Suppressor macrophage treated with lipopolysaccharide for 1 hour (primary cell): ENCODE measurements around the gene LIMA1.
"Not testable (repeated sequence)": the region's sequence is repeated elsewhere in the genome, so short reads cannot be mapped to it uniquely, and the experiment has no call there.

ENCODE experiments used
- DNase-seq, 3 donors: peaks; one replicate each; pipeline ENCODE4 v3.0.0-alpha.2; 2020 to 2022

Gene LIMA1

GRCh38 chr12:50246873-50247612 lies 36.3 kb downstream of the LIMA1 start:
- DNase-seq = peak; percentile 81 to 93 (median 89)

GRCh38 chr12:50246197-50246865 lies 37.0 kb downstream of the LIMA1 start:
- DNase-seq = no peak

DNA sequence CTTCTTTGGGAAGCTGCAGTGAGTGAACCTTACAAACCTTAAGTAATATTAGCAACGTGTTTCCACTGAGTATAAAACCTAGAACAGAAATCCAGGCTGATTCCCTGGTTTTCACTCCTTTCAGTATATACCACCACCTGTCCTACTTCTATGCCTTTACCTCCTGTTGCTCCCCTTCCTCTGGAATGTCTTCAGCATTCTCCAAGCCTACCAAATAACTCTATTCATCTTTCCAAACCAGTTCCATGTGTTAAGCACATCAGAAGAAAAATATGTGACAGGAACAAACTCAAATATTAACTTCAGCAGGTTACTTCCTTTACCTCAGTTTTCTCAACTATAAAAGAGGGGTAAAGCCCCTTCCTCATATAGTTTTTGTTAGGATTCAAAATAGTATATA lies 39.8 kb downstream of the LIMA1 start:
- no peak for DNase-seq

DNA sequence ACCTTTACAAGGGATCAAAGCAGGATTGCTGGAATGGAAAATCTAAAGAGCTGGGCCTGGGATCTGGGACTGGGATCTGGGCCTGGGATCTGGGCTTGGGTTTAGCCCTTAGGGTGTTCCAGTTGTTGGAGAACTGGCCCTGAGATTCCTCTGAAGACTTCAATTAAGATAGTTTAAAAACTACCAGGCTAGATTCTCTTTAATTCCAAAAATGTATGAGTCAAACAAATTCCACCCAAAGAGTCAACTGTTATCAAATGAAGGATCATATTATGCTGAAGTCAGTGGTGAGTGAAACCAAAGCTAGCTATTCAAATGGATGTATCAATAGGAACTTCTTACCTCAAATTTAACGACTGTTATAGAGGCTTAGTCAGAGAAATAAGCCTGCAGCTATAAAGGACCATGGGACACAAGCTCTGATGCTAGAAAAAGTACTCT lies 40.5 kb downstream of the LIMA1 start:
- no peak for DNase-seq

- no peak for DNase-seq
These were observed 42.1 kb downstream of the LIMA1 start for GRCh38 chr12:50241178-50241577.

DNA sequence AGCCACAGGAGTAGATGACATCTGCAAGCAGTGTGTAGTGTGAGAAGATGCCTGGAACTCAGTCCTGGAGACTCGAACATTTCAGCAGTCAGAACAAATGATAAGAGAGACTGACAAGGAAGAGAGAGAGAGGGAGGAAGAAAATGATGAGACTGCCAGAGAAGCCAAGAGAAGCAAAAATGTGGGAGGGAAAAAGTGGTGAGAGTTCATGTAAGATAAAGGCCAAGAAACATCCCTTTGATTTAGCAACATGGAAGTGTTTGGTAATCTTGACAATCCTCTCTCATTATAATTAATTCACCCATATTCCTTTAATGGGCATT lies 42.6 kb downstream of the LIMA1 start:
- no peak for DNase-seq

GRCh38 chr12:50240096-50240791 lies 43.1 kb downstream of the LIMA1 start:
- DNase-seq = no peak

- DNase-seq = no peak
These were observed 43.9 kb downstream of the LIMA1 start for GRCh38 chr12:50239355-50239891.

DNA sequence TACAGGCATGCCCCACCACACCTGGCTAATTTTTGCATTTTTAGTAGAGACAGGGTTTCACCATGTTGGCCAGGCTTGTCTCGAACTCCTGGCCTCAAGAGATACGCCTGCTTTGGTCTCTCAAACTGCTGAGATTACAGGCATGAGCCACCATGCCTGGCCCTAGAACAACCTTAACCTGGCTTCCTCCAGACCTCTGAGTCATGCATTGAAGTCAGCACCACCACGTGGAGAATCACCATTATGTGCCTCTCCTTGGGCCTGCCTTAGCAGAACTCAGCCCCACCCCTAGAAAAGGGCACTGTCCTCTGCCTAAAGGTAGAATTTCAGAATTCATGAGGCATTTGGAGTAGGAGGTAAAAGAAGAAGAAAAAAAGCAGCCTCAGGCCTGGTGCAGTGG lies 49.0 kb downstream of the LIMA1 start:
- DNase-seq = no peak

DNA sequence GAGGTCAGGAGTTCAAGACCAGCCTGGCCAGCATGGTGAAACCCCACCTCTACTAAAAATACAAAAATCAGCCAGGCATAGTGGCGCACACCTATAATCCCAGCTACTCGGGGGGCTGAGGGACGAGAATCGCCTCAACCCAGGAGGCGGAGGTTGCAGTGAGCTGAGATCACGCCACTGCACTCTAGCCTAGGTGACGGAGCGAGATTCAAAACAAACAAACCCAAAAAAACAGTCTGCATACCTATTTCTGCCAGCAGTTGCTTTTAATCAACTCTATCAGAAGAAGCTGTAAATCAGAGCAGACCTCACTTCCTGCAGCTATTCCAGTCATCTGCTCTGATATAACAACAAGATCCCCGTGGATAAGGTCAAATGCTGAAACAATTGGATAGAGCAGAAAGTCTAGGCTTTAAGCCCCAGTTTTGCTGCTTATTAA lies 50.5 kb downstream of the LIMA1 start:
- no peak for DNase-seq

GRCh38 chr12:50232206-50232605 lies 51.1 kb downstream of the LIMA1 start:
- no peak for DNase-seq

DNA sequence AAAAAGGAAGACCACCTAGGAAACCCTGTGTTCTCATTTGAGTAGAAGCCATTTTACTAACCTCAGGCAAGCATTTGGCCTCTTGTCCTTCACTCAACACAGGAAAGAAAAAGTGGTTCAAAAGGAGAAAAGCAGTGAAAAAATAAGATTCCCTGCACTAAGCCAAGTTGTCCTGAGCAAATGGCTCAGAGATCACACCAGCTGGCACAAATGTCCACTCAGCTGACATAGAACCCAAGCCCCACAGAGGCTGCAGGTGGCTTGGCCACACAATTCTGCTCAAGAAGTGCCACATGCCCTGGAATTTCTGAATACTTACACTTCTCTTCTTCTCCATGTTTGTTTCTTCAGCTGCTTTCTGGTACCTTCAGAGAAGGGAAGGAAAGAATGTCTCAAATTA lies 52.0 kb downstream of the LIMA1 start:
- no peak for DNase-seq

- no peak for DNase-seq
These were observed 53.1 kb downstream of the LIMA1 start for GRCh38 chr12:50230217-50230616.

GRCh38 chr12:50224026-50224692 lies 59.2 kb downstream of the LIMA1 start:
- DNase-seq = no peak

GRCh38 chr12:50222275-50222783 lies 61.0 kb downstream of the LIMA1 start:
- DNase-seq = peak; percentile 68 to 77 (median 71)

DNA sequence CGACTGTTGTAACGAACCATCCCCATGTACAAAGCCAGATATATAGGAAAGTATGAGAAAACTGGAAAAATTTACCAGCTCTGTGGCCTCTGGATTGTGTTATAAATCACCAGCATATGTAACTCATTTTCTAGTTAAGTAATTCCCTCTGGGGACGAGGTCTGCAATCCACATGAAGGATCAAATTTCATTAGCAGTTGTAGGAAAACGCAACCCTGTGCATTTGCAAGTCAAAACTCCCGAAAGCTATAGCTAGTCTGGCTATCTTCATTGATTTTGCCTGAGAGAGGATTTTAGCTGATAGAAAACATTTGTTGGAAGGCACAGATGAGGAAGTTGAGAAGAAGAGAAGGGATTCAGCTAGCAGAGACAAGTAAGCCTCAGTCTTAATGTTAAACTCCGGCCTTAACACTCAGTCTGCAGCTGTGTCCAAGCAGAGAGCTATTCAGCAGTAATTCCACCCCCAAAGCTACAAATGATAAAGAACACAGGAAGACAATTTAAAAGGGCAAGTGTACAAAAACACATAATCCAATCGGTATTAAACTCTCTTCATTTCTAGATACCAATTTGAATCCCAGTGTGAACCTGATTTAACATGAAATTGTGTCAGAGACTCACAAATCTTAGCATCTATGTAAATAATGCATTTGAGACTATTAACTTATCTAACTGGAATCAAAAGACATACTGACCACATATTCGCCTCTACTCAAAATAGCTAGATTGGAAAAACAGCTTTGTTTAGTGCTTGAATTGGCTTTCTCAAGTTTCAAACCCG lies 61.9 kb downstream of the LIMA1 start:
- peak; percentile 31 to 34 (median 34) for DNase-seq

DNA sequence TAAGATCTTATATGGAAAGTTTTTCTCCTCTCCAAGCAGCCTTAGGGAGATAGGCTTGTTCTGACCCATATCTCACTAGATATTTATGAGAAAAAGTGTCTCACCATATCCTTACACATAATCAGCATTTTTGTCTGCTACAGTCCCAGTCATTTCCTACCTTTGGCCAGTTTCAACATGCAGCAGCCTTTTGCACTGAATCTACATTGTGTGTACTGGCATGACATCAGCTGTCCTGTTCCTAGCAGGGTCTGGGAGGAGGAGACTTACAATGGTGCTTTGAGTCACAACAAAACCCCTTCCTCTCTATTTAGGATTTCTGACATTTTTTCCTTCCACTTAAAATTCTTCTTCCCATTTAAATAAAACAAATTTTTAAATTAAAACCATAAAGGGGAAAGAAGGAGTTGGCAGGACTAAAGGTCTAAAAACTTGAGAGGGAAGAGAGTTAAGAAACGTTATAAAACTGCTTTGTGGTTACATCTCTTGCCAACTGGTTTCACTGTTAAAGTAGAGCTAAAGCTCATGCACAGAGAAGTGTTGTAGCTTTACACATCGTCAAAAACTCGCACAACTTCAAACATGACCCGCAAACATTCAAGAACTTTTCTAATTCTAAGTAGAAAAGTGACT lies 62.8 kb downstream of the LIMA1 start:
- DNase-seq = peak; percentile 42 to 57 (median 42)

- DNase-seq = no peak
These were observed 63.8 kb downstream of the LIMA1 start for GRCh38 chr12:50219544-50219943.

DNA sequence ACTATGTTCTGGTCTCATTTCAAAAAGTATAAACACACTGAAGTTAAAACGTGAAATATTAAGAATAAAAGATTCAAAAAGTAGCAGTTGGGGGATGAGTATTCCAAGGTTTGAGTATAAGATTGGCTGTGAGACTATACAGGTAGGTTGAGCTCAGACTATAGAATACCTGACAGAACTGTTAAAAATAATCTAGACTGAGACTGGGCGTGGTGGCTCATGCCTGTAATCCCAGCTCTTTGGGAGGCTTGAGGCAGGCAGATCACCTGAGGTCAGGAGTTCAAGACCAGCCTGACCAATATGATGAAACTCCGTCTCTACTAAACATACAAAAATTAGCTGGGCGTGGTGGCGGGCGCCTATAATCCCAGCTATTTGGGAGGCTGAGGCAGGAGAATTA lies 64.3 kb downstream of the LIMA1 start:
- not testable (repeated sequence) for DNase-seq

- DNase-seq = no peak
These were observed 64.9 kb downstream of the LIMA1 start for GRCh38 chr12:50218386-50218785.

DNA sequence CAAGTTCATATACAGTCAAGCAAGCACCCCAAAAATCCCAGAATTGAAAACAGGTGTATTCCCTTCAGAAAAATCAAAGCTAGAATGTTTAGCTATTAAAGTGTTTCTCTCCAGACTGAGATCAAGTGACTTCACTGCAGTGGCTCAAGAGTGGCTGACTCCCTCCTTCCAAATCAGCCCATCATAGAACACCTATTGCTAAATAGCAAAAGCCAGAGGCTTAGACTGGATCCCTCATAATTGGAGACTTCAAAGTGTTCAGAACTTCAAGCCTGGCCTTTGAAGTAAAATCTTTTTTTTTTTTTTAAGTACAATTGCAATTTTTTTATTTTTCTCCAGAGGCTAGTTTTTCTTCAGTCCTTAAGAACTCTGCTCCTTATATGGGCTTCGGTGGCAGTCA lies 66.1 kb downstream of the LIMA1 start:
- DNase-seq = no peak

GRCh38 chr12:50215033-50215432 lies 68.3 kb downstream of the LIMA1 start:
- DNase-seq = no peak
